ENCODE results near the gene SGK2.

SGK2 gene

DNA sequence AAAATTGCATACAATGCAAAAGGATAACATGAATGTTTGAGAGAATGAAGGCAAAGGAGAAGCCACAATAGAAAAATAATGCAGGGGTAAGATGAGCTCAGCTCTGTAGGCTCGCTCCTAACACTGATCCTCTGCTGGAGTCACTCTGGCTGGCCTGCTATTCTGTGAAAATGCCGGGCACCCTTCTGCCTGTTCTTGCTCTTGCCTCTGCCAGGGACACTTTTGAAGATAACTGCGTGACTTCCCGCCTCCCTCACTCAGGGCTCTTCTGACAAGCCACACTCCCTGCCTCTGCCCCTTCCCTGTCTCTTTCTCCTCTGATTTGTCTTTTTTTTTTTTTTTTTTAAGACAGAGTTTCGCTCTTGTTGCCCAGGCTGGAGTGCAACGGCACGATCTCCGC, 72.8 kb downstream of the SGK2 start:
- DNase-seq, result no peak

Data from CD4-positive, alpha-beta T cell treated with Interleukin-17A for 4 hours (primary cell).